ENCODE data around the gene NAALADL2. TPM values are rescaled to one million over a fixed set of nuclear protein-coding genes. Genes with fewer than 3 reads are reported as not detected.

The NAALADL2 gene
- total RNA-seq, 1 experiment from 2014 or later: 4.7 TPM

- Histone ChIP-seq H3K27me3 (replicated peaks) (no peaks in the 10 kb centered on the region), H3K9me3 (replicated peaks) (no peaks in the 10 kb centered on the region), H3K4me1 (replicated peaks) (peaks cover 18% of the 10 kb centered on the region), H3K4me3 (no peak overlapping the region), H3K36me3 (no peaks in the 10 kb centered on the region), H3K27ac (no peak overlapping the region)
- no peak for DNase-seq (ENCODE audit: low read depth in 1 of 2, low spot score in 2 of 2)
These were observed 101.8 kb downstream of the NAALADL2 start for GRCh38 chr3:174960898-174961297.

GRCh38 chr3:174973465-174973864 lies 114.3 kb downstream of the NAALADL2 start:
- no peaks in the 10 kb centered on the region for H3K36me3 ChIP-seq

GRCh38 chr3:174986685-174987084 lies 127.6 kb downstream of the NAALADL2 start:
- no peaks in the 10 kb centered on the region for H3K9me3 ChIP-seq (replicated peaks)
- H3K36me3 ChIP-seq: no peaks in the 10 kb centered on the region
- no peak for DNase-seq (ENCODE audit: low read depth in 1 of 2, low spot score in 2 of 2)
- H3K27me3 ChIP-seq (replicated peaks): no peaks in the 10 kb centered on the region
- H3K4me3 ChIP-seq: no peak overlapping the region
- no peaks in the 10 kb centered on the region for H3K4me1 ChIP-seq (replicated peaks)
- H3K27ac ChIP-seq: no peak overlapping the region

More at GRCh38 chr3:174973465-174973864, 114.3 kb downstream of the NAALADL2 start:
- Histone ChIP-seq H3K4me3 (no peak overlapping the region), H3K4me1 (replicated peaks) (no peaks in the 10 kb centered on the region), H3K27me3 (replicated peaks) (no peaks in the 10 kb centered on the region), H3K9me3 (replicated peaks) (no peaks in the 10 kb centered on the region), H3K27ac (no peak overlapping the region)
- no peak for DNase-seq (ENCODE audit: low read depth in 1 of 2, low spot score in 2 of 2)

GRCh38 chr3:175001091-175001490 lies 142.0 kb downstream of the NAALADL2 start:
- Histone ChIP-seq H3K4me1 (replicated peaks) (peaks cover 32% of the 10 kb centered on the region), H3K27ac (peak overlapping the region; percentile 94; the same call in 1 of the 2 replicates), H3K4me3 (no peak overlapping the region), H3K27me3 (replicated peaks) (no peaks in the 10 kb centered on the region), H3K36me3 (no peaks in the 10 kb centered on the region), H3K9me3 (replicated peaks) (no peaks in the 10 kb centered on the region)
- no peak for DNase-seq (ENCODE audit: low read depth in 1 of 2, low spot score in 2 of 2)

GRCh38 chr3:175002732-175003143 lies 143.6 kb downstream of the NAALADL2 start:
- Histone ChIP-seq H3K4me3 (no peak overlapping the region), H3K27ac (peak overlapping the region; percentile 94), H3K9me3 (replicated peaks) (no peaks in the 10 kb centered on the region), H3K27me3 (replicated peaks) (no peaks in the 10 kb centered on the region), H3K36me3 (no peaks in the 10 kb centered on the region), H3K4me1 (replicated peaks) (peaks cover 32% of the 10 kb centered on the region)
- DNase-seq (ENCODE audit: low read depth in 1 of 2, low spot score in 2 of 2): peak; percentile 68 to 82

GRCh38 chr3:175003590-175003989 lies 144.5 kb downstream of the NAALADL2 start:
- H3K4me3 ChIP-seq: no peak overlapping the region
- H3K27ac ChIP-seq: peak overlapping the region; percentile 82
- no peak for DNase-seq (ENCODE audit: low read depth in 1 of 2, low spot score in 2 of 2)
- no peaks in the 10 kb centered on the region for H3K27me3 ChIP-seq (replicated peaks)
- H3K36me3 ChIP-seq: no peaks in the 10 kb centered on the region
- peaks cover 32% of the 10 kb centered on the region for H3K4me1 ChIP-seq (replicated peaks)
- no peaks in the 10 kb centered on the region for H3K9me3 ChIP-seq (replicated peaks)

- no peak for DNase-seq (ENCODE audit: low read depth in 1 of 2, low spot score in 2 of 2)
- Histone ChIP-seq H3K4me3 (no peak overlapping the region), H3K9me3 (replicated peaks) (no peaks in the 10 kb centered on the region), H3K27ac (peak overlapping the region; percentile 35; the same call in 1 of the 2 replicates), H3K27me3 (replicated peaks) (no peaks in the 10 kb centered on the region), H3K36me3 (no peaks in the 10 kb centered on the region), H3K4me1 (replicated peaks) (peaks cover 32% of the 10 kb centered on the region)
These were observed 146.1 kb downstream of the NAALADL2 start for GRCh38 chr3:175005193-175005592.

GRCh38 chr3:175005881-175006280 lies 146.7 kb downstream of the NAALADL2 start:
- Histone ChIP-seq H3K4me3 (no peak overlapping the region), H3K27me3 (replicated peaks) (no peaks in the 10 kb centered on the region), H3K27ac (no peak overlapping the region), H3K9me3 (replicated peaks) (no peaks in the 10 kb centered on the region), H3K4me1 (replicated peaks) (peaks cover 32% of the 10 kb centered on the region), H3K36me3 (no peaks in the 10 kb centered on the region)
- DNase-seq (ENCODE audit: low read depth in 1 of 2, low spot score in 2 of 2): no peak

- Histone ChIP-seq H3K27me3 (replicated peaks) (no peaks in the 10 kb centered on the region), H3K9me3 (replicated peaks) (no peaks in the 10 kb centered on the region), H3K4me1 (replicated peaks) (peaks cover 18% of the 10 kb centered on the region), H3K4me3 (no peak overlapping the region), H3K27ac (no peak overlapping the region), H3K36me3 (no peaks in the 10 kb centered on the region)
- DNase-seq (ENCODE audit: low read depth in 1 of 2, low spot score in 2 of 2): no peak
These were observed 148.2 kb downstream of the NAALADL2 start for GRCh38 chr3:175007306-175007705.

- H3K27ac ChIP-seq: no peak overlapping the region
- no peaks in the 10 kb centered on the region for H3K36me3 ChIP-seq
- peaks cover 5% of the 10 kb centered on the region; the same call in 1 of the 2 replicates for H3K4me1 ChIP-seq (replicated peaks)
- no peak overlapping the region for H3K4me3 ChIP-seq
- no peaks in the 10 kb centered on the region for H3K9me3 ChIP-seq (replicated peaks)
- no peaks in the 10 kb centered on the region for H3K27me3 ChIP-seq (replicated peaks)
- no peak for DNase-seq (ENCODE audit: low read depth in 1 of 2, low spot score in 2 of 2)
These were observed 150.2 kb downstream of the NAALADL2 start for GRCh38 chr3:175009295-175009694.

GRCh38 chr3:175015056-175015635 lies 156.0 kb downstream of the NAALADL2 start:
- no peaks in the 10 kb centered on the region for H3K36me3 ChIP-seq
- DNase-seq (ENCODE audit: low read depth in 1 of 2, low spot score in 2 of 2): no peak
- H3K27me3 ChIP-seq (replicated peaks): no peaks in the 10 kb centered on the region
- no peak overlapping the region for H3K27ac ChIP-seq
- H3K4me3 ChIP-seq: no peak overlapping the region
- no peaks in the 10 kb centered on the region for H3K9me3 ChIP-seq (replicated peaks)
- 0 out of 2 replicates have a peak, but pooled peaks cover under 1% of the 10 kb centered on the region for H3K4me1 ChIP-seq (replicated peaks)

GRCh38 chr3:175018946-175019727 lies 160.0 kb downstream of the NAALADL2 start:
- Histone ChIP-seq H3K36me3 (no peaks in the 10 kb centered on the region), H3K27ac (no peak overlapping the region), H3K9me3 (replicated peaks) (no peaks in the 10 kb centered on the region), H3K4me1 (replicated peaks) (0 out of 2 replicates have a peak, but pooled peaks cover 3% of the 10 kb centered on the region), H3K4me3 (no peak overlapping the region), H3K27me3 (replicated peaks) (no peaks in the 10 kb centered on the region)
- DNase-seq (ENCODE audit: low read depth in 1 of 2, low spot score in 2 of 2): no peak

GRCh38 chr3:175020101-175020500 lies 161.0 kb downstream of the NAALADL2 start:
- Histone ChIP-seq H3K27ac (no peak overlapping the region), H3K9me3 (replicated peaks) (no peaks in the 10 kb centered on the region), H3K4me3 (no peak overlapping the region), H3K36me3 (no peaks in the 10 kb centered on the region), H3K27me3 (replicated peaks) (no peaks in the 10 kb centered on the region), H3K4me1 (replicated peaks) (0 out of 2 replicates have a peak, but pooled peaks cover 3% of the 10 kb centered on the region)
- DNase-seq (ENCODE audit: low read depth in 1 of 2, low spot score in 2 of 2): no peak

GRCh38 chr3:175029828-175030227 lies 170.7 kb downstream of the NAALADL2 start:
- H3K4me3 ChIP-seq: no peak overlapping the region
- no peak overlapping the region for H3K27ac ChIP-seq
- no peaks in the 10 kb centered on the region for H3K9me3 ChIP-seq (replicated peaks)
- H3K36me3 ChIP-seq: no peaks in the 10 kb centered on the region
- H3K27me3 ChIP-seq (replicated peaks): no peaks in the 10 kb centered on the region
- DNase-seq (ENCODE audit: low read depth in 1 of 2, low spot score in 2 of 2): no peak
- no peaks in the 10 kb centered on the region for H3K4me1 ChIP-seq (replicated peaks)

All from SJSA1 (cell line).